ENCODE data around the gene NR2E1.

The NR2E1 gene

DNA sequence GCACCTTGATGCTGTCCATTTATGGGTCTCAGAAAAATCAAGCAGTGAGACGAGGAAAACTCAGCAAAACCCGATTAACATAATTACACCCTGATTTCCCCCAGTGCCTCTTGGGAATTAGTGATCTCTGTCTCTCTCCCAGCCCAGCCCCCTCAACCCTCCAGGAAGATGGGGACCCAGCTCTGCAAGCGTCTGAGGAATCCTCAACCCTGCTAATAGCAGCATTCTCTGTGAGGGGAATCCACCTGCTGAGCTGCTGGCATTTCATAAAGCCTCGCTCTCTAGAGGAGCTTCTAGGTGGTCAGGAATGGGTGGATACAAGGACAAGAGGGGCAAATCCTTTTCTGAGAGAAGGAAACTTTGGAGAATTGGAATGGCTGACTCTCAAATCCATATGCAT lies 13.9 kb downstream of the NR2E1 start:
- TF ChIP-seq, protein P1, sequence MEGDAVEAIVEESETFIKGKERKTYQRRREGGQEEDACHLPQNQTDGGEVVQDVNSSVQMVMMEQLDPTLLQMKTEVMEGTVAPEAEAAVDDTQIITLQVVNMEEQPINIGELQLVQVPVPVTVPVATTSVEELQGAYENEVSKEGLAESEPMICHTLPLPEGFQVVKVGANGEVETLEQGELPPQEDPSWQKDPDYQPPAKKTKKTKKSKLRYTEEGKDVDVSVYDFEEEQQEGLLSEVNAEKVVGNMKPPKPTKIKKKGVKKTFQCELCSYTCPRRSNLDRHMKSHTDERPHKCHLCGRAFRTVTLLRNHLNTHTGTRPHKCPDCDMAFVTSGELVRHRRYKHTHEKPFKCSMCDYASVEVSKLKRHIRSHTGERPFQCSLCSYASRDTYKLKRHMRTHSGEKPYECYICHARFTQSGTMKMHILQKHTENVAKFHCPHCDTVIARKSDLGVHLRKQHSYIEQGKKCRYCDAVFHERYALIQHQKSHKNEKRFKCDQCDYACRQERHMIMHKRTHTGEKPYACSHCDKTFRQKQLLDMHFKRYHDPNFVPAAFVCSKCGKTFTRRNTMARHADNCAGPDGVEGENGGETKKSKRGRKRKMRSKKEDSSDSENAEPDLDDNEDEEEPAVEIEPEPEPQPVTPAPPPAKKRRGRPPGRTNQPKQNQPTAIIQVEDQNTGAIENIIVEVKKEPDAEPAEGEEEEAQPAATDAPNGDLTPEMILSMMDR (IDR thresholded peaks at IDR 0.05; ENCODE audit: insufficient read depth, low read depth, low read length, missing control alignments): no peak
- H3K4me3 ChIP-seq (ENCODE audit: low read depth, low read length): no peak overlapping the region
- no peak for DNase-seq (ENCODE audit: low read depth)

DNA sequence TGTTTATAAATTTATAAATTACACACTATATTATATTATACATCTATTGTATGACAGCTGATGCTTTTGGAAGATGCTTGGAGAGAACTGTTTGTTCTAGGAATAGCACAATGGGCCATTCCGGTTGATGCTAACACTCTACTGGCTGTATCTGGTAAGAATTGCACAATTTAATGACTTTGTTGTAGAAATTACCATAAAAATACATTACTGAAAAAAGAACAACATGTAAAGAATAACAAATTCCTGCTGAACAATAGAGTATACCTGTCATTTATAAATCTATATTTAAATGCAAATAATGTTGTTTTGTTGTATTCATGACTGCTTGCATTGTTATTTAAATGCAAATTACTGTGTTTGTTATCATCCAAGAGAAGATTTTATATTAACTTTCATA lies 14.4 kb downstream of the NR2E1 start:
- no peak overlapping the region for H3K4me3 ChIP-seq (ENCODE audit: low read depth, low read length)
- no peak for DNase-seq (ENCODE audit: low read depth)
- TF ChIP-seq, protein P1 (IDR thresholded peaks at IDR 0.05; ENCODE audit: insufficient read depth, low read depth, low read length, missing control alignments): no peak

DNA sequence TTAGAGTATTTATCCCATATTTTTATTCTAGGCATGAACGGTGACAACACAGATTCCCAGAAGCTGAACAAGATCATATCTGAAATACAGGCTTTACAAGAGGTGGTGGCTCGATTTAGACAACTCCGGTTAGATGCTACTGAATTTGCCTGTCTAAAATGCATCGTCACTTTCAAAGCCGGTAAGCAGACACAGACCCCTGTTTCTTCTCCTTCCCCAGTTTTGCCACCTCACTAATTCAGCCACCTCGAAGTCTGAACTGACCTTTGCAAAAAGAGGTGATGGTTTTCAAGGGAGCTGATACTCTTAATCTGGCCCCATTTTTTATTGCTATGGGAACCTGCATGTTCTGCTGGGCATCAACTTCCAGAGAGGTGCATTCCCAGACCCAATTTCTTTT lies 15.0 kb downstream of the NR2E1 start:
- no peak overlapping the region for H3K4me3 ChIP-seq (ENCODE audit: low read depth, low read length)
- no peak for DNase-seq (ENCODE audit: low read depth)
- TF ChIP-seq, protein P1 (IDR thresholded peaks at IDR 0.05; ENCODE audit: insufficient read depth, low read depth, low read length, missing control alignments): no peak

DNA sequence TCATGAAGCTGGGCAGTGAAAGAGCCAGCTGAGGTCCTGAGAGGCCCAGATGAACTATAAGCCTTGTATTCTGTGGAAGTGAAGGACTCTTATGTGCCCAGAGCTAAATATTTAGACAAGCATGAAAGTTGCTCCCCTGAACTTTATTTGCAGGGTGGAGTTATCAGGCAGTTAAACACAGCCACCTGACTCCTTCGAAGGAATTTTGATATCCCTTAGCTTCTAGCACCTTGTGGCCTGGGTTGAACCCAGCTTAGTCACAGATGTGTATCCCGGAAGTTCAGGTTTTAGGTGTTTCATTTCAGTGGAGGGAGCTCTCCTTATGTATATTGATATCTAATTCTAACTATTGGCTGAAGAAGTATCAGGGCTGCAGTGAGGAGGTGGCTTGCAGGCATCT lies 20.4 kb downstream of the NR2E1 start:
- DNase-seq (ENCODE audit: low read depth): no peak
- H3K4me3 ChIP-seq (ENCODE audit: low read depth, low read length): no peak overlapping the region
- TF ChIP-seq, protein P1 (IDR thresholded peaks at IDR 0.05; ENCODE audit: insufficient read depth, low read depth, low read length, missing control alignments): no peak

DNA sequence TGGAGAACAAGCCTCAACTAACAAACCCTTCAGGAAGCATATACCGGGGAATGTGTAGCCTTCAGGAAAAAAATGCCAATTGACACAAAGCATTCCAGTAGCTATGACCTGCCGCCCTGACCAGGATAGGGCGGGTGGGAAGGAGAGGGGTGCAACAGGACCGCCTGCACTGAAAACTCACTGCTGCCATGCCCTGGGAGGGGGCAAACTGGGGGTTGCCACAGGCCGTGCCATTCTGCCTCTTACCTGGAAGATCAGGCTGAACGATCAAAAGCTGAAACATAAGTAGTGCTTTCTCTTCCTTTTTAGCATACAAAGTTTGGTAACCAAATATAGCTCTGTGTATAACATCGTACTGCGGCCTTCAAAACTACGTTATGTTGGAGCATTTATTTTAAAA lies 21.7 kb downstream of the NR2E1 start:
- no peak overlapping the region for H3K4me3 ChIP-seq (ENCODE audit: low read depth, low read length)
- TF ChIP-seq, protein P1 (IDR thresholded peaks at IDR 0.05; ENCODE audit: insufficient read depth, low read depth, low read length, missing control alignments): no peak

DNA sequence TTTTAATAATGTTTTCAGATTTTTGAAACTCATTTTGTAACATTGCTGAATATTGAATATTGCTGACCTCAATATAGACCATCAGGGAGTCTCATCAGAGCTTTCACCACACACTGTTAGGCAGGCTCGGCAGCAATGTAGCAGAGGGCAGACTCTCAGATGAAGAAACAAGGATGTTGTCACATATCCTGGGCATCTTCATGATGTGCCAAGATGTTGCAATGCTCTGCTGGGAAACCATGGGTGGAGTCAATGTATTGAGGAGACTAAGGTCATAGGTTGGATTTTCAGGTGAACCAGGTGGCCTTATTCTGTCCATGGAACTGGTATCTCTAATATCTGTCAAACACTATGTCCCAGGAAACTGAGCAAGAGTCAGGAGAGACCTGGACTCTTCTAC lies 27.3 kb downstream of the NR2E1 start:
- no peak overlapping the region for H3K4me3 ChIP-seq (ENCODE audit: low read depth, low read length)
- TF ChIP-seq, protein P1 (IDR thresholded peaks at IDR 0.05; ENCODE audit: insufficient read depth, low read depth, low read length, missing control alignments): no peak
- DNase-seq (ENCODE audit: low read depth): no peak

More for the DNA sequence above, 21.7 kb downstream of the NR2E1 start:
- DNase-seq (ENCODE audit: low read depth): no peak

DNA sequence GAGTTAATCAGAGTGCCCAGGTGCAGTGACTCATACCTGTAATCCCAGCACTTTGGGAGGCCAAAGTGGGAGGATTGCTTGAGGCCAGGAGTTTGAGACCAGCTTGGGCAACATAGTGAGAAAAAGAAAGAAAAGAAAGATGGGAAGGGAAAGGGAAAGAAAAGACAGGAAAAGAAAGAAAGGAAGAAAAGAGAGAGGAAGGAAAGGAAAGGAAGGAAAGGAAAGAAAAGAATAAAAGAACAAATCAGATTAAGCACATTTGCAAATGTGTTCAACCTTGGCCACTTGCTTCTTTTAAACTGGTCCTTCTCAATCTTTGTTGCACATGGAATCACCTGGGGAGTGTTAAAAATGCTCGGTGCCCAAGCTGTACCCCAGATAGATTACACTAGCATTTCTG lies 28.0 kb downstream of the NR2E1 start:
- TF ChIP-seq, protein P1 (IDR thresholded peaks at IDR 0.05; ENCODE audit: insufficient read depth, low read depth, low read length, missing control alignments): no peak
- DNase-seq (ENCODE audit: low read depth): no peak
- H3K4me3 ChIP-seq (ENCODE audit: low read depth, low read length): no peak overlapping the region

Measured in GM12865 (cell line).